NCI-H146 (cell line): Measurements from ENCODE around the gene OR2AT4.
"Not testable (repeated sequence)": the region's sequence is repeated elsewhere in the genome, so short reads cannot be mapped to it uniquely, and the experiment has no call there.

ENCODE experiments used
- DNase-seq: peaks from one replicate; lab custom pipeline; 2025; lab: John Stamatoyannopoulos, UW

Gene OR2AT4

DNA sequence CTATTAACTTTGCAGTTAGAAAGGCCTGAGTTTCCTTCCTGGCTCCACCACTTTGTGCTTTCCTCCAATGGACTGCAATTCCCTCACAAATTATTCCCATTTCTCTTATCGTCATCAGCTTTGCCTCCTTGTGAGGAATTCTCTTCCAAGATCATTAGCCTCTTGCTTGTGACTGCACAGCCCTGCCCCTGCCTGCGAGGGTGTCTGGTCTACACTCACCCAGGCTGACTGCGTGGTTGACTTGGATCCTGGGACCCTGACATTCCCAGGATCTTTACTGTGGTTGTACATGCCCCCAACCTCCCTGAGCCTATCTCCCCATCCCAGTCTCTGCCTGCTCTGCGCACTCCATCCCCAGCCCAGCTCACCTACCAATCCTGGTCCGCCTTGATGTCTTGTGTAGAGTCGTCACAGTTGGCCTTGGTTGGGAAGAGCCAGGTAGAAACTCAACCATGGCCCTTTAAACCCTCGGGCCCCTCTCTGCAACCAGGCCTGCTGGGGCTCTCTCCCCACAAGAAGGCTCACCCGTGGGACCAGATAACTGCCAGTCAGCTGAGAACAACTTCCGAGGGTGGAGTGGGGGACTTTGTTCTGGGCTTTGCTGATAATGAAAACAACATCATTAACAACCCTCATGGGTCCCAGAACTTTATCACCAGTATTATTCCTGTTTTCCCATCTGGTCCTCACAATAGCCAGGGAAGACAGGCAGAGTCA is at the start of gene OR2AT4:
OR2AT4 (minus strand) TSS at position 421 of the 717 bp plus-strand sequence.
- no peak for DNase-seq

DNA sequence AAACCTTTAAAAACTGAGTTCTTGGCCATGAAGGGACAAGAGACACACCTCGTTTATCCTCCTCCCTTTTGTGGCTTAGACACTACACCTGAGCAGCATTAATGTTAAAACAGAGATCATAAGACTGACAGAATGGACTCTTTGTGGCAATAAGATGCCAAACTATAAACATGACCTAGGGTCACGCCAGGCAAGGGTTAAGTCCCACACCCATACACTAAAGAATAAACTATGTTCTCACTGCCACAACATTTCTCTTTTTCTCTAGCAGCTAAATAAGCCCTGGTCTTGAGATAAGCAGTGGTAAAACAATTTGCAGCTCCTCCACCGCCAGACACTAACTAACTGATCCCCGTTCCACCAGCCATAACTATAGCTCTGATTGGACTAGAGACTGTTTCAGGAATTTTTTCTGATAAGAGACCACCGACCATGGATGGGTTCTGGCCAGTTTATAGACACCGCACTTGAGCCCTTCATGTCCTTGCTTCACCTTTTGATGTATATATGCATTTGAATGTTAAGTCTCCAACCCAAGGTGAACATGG is 49.4 kb upstream of the OR2AT4 start:
- DNase-seq, result no peak

DNA sequence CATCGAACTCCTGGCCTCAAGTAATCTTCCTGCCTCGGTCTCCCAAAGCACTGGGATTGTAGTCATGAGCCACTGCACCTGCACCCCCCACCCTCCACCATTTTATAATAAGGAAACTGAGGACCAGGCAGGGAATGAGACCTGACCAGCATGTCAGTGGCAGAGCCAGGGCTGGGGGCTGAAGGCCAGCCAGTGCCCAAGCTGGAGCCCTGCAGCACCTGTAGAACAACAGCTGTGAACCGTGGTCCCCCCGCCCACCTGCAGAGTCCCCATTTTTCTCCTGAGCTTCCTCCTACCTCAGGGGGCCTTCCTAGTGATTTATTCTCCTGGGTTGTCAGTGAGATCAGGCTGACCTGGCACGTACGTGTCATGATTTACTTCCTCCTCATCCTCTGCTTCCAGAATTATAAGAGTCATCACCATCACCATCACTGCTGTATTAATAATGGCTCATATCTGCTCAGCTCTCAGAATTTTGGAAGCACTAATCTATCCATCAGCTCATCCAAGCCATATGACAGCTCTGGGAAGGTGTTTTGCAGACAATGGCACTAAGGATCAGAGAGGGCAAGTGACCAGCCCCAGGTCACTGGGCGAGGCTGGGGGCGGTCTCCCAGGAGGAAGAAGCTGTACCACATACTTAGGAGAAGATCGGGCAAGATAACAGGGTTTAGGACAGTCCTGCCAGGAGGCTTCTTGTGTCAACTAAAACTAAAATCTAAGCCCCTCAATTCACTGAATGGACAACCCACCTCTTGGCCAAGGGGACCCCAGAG is 48.7 kb upstream of the OR2AT4 start:
- DNase-seq, result no peak

DNA sequence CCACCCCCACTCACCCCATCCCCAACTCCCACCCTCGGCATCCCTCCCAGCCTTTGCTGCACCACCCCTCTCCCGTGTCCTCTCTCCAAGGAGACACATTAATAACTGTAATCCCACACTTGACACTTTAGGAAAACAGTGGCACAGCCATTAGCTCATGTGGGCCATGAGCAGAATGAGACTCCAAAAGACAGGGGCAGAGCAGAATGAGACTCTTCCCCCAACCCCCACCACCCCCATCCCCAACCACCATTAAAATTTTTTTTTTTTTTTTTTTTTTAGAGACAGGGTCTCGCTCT is 48.0 kb upstream of the OR2AT4 start:
- DNase-seq, result no peak

DNA sequence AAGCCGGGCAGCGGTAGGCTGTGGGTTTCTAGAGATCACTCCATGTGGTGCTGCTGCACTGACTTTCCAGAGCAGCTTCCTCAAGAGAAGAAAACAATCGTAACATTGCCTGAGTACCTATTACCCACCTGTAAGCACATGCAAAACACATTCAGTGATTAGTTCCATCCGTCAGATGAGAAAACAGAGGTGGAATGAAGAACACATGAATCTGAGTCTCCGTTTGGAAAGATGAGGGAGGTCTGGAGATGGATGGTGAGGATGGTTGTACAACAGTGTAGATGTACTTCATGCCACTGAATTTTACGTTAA is 46.7 kb upstream of the OR2AT4 start:
- no peak for DNase-seq

DNA sequence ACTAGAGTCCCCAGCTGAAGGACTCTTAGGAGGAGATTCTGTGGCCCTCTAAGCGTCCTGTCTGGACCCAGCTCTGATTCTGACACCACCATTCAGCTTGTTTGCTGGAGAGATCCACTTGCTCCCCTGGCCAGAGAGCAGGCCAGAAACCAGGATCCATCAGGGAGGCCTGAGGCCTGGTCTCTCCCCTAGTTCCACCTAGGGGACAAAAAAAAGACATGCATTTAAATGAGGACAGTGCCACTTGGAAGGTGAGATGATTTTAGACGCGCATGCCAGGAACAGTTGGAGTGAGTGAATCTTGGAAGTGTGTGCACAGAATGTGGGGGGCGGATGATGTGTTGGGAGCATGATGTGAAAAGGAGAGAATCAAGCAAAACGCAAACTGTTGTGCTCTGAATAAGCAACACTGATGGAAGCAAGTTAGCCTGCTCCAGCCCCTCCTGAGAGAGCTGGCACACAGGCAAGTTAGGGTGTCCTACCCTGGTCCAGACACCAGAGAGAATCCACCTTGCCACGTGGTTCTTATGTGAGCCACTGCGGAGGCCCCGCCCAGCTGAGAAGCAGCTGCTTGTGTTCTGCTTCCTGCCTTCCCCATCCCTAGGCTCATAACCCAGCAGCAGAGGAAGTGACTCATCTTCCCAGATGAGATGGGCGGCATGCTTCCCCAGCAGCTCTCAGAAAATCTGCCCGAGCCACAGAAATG is 46.2 kb upstream of the OR2AT4 start:
- DNase-seq, result peak; percentile 53

DNA sequence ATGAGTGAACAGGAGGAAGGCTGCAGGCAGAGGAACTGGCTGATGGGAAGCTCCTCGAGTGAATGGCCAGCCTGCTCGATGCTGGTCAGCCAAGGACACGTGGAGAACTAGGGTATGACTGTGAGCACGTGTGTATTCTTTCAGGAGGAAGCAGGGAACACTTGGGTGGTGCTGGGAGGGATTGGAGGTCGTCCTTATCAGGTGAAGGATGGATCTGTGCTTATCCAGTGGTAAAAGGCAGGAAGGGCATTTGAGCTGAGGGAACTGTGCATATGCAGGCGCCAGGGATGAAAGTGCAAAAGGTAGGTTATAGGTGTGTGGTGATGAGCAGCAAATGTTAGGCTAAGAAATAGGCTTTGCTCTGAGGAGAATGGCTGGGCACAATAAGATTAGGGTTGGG is 44.5 kb upstream of the OR2AT4 start:
- no peak for DNase-seq

DNA sequence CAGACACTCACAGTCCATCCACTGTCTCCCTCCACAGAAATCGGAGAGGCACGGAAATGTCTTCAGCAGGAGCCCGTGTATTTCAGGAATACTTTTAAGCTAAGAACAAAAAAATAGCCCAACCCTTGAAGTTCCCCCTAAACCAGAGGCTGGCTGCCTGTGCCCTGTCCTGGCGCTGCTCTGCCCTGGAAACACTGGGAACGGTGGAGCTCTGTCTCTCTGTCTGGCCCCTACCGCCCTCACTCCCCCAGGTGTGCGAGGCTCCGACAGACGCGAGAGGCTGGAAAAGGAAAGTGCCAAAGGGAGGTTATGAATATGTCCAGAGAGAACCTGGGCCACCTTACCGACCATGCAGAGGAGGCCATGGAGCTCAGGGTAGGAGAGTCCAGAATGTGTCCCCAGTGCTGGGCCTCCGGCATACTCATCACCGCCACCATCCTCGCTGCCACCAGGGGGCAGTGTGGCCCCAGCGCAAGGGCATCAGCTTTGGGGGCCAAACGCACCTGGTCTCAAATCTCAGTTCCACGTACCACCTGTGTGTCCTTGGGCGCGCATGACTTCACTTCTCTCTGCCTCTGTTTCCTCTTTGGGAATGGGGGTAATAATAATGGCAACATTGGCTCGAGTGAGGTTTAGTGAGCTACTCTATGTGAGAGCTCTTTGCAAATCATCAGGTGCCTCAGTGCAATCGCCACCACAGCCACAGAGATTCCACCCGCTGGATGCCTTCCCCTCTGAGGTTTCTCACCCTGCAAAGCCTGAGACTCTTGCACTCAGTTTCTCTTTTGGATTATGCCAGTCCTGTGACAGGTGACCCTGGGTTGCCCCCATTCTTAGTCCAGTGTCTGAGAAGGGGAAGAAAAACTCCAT is 43.8 kb upstream of the OR2AT4 start:
- peak; percentile 43 for DNase-seq

DNA sequence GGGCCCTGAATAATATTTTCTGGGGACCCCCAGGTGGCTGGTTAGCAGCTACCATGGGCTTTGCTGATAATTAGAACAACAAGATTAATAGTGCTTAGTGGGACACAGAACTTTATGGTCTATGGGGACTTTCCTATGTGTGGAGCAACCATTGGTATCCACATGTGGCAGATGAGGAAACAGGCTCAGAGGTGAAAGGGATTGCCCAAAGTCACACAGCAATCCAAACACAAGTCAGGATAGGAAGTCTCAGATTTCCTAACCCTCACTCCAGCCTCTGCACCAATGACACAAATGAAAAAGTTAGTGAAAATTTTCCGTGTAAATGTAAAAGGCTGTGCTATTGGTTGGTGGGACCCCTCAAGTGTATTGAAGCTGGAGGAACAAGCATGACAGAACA is 39.0 kb upstream of the OR2AT4 start:
- DNase-seq, result no peak

DNA sequence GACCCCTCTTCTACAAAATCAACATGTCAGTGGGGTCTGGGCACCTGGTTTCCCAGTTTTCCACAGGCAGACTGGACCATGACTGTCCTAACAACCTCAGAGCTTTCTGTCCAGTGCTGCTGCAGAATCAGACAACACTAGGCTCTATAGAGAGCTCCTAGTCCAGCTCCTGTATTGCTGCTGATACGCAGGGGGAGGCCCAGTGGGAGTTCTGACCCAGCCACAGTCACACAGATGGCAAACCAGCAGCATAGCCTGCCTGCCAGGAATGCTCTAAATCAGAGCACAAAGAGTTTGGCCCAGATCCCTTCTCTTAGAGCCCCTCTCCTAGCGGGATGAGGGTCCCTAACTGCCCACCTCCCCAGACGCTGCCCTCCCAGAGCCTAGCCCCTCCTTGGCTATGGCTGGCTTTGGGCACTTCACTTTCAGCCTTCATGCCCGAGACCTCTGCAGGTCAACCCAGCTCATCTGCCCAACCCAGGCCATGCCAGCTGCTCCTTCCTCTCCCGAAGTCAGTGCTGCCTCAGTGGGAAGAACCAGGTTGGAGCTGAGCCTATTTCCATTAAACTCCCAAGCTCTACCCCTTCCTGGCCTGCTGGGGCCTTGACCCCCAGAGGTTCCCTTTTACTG is 38.5 kb upstream of the OR2AT4 start:
- no peak for DNase-seq

DNA sequence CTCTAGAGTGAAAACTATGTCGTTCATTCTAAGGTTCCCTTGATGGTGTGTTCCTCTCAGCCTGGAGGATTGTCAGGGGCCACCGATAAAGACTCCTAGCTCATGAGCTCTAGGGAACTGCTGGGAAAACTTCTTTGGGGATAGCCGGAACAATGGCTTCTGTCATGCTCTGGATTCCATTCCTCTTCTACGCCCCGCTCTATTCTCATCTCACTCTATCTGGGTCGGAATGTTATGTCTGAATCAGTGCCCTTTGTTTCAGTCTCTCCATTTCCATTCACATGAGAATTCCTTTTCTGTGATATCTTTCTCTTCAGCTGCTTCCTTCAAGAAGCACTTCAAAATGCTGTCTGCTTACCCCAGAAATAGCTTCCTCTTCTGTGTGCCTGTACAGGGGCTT is 37.3 kb upstream of the OR2AT4 start:
- DNase-seq, result no peak

DNA sequence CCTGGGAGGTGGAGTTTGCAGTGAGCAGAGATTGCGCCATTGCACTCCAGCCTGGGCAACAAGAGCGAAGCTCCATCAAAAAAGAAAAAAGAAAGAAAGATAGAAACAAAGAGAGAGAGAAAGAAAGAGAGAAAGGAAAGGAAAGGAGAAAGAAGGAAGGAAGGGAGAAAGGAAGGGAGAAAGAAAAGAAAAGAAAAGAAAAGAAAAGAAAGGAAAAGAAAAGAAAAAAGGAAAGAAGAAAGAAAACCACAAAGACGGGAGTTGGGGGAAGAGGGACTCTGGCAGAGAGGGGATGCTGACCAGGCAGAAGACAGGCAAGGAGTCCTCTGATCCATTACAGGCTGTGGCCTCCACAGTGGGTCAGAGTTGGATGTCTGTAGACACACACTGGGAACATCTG is 35.4 kb upstream of the OR2AT4 start:
- DNase-seq, result no peak

DNA sequence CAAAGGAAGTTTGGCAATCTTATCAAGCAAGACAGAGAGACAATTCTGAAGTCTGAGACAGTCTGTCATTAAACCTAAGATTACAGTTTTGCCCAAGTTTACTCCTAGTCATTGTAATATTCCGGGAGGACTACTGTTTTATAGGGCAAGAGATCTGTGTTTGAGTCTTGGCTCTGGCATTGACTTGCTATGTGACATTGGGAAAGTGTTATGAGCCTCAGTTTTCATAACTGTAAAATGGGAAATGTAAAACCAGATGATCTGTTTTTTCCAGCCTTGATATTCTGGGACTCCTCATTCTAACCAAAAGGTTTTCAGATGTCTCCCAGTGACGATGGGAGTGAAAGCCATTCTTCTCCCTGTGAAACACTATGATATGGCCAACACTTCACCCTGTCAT is 29.9 kb upstream of the OR2AT4 start:
- DNase-seq, result no peak

DNA sequence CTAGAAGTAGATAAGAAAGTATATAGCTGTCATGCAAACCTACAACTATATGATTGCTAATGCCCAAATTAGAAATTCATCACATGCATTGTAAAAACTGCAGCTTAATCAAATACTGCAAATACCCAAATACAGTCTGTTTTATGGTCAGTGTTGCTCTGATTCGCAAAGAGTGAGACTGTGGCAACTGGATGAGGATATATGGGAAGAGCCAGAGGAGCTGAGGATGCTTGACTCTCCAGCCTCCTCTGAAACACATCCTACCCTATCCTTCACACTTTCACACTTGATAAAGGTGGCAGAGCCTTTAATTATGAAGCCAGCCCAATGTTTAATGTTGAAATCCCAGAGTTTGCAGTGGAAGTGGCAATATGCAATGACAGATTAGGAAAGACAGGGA is 21.9 kb upstream of the OR2AT4 start:
- DNase-seq, result no peak

DNA sequence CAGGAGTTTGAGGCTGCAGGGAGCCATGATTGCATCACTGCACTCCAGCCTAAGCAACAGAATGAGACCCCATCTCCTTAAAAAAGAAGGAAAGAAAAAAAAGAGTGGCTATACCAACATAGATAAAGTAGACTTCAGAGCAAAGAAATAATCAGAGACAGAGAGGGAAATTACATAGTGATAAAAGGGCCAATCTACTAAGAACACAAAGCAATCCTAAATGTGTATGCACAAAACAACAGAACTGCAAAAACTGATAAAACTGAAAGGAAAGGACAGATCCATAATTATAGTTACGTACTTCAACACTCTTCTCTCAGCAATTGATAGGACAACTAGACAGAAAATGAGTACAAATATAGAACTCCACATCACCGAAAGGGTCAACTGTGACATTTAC is 17.8 kb upstream of the OR2AT4 start:
- DNase-seq, result no peak

DNA sequence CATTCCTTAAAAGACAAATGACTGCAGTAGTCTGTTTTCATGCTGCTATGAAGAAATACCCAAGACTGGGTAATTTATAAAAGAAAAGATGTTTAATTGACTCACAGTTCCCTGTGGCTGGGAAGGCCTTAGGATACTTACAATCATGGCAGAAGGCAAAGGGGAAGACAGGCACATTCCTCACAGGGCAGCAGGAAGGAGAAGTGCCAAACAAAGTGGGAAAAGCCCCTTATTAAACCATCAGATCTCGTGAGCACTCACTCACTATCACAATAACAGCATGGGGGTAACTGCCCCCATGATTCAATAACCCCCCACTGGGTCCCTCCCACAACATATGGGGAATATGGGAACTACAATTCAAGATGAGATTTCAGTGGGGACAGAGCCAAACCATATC is 16.4 kb upstream of the OR2AT4 start:
- no peak for DNase-seq

DNA sequence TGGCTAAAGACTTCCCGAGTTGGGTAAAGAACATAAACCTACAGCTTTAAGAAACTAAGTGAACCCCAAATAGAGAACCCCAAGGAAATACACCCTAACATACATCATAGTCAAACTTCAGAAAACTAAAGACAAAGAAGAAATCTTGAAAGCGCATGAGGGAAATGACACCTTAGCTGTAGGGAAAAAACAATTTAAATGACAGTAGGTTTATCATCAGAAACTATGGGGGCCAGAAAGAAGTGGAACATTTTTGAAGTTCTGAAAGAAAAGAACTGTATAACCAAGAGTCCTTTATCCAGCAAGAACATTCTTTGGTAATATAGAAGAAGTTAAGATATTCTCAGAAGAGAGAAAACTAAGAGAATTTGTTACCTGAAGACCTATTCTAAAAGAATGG is 15.5 kb upstream of the OR2AT4 start:
- DNase-seq, result no peak

DNA sequence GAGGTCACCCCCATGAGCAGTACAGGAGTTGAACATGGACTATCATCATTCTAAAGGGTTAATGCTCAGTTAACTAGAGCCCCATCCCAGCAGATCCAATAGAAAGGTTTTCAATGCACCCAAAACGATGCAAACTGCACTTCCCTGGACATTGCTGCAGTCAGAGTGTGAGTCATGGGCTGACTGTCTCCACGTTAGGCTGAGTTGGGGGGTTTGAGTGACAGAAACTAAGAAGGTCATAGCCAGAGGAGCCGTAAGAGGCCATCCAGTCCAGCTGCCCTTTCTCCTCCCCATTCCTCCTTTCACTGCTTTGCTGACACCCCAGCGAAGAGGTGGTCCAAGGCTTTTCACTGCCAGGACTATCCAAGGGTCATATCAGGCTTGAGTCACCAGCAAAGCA is 10.5 kb upstream of the OR2AT4 start:
- DNase-seq, result no peak

DNA sequence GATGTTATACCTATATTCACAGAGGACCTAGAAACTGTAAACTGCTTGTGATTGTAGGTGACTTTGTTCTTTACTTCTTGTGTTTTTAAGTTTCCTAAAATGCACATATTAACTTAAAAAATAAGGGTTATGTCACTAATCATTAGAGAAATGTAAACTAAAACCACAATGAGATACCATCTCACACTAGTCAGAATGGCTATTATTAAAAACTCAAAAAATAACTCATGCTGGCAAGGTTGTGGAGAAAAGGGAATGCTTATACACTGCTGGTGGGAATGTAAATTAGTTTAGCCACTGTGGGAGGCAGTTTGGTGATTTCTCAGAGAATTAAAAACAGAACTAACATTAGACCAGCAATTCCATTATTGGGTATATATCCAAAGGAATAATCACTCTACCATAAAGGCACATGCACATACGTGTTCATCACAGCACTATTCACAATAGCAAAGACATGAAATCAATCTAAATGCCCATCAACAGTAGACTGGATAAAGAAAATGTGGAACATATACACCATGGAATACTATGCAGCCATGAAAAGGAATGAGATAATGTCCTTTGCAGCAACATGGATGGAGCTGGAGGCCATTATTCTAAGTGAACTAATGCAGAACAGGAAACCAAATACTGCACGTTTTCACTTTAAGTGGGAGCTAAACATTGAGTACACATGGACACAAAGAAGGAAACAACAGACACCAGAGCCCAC is 9.4 kb upstream of the OR2AT4 start:
- not testable (repeated sequence) for DNase-seq

DNA sequence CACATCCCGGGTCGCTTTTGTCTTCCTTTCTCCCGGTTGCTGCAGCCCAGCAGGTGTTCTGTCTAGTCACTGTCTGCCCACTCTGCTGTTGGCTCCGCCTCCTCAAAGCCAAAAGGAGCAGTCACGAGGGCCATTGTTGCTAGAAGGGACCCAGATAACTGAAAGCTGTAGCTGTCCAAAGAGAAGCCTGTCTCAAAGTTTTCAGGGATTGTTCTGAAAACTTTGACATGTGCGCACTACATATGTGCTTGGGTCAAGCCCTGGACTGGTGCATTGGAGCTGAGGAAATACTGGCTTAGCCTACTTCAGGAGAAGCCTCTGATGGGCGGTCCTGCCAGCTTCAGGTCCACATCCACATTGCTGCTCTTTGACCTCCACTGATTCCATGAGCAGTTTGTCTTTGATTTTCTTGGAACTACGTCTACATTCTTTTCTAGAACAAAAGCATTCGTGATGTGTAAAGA is 8.8 kb upstream of the OR2AT4 start:
- peak; percentile 21 for DNase-seq
